Activated naive CD4-positive, alpha-beta T cell treated with anti-CD3 and anti-CD28 coated beads, Interleukin-2, amount 50 U/mL, for 24 hours (primary cell): ENCODE results near the gene MSI2.

Experiments used
- H3K27ac Mint-ChIP-seq: one replicate; pipeline ENCODE4 v1.8.0; 2021; ENCODE audit warnings: mild to moderate bottlenecking, mixed read lengths
- H3K27me3 Mint-ChIP-seq: one replicate; pipeline ENCODE4 v1.8.0; 2021; ENCODE audit warnings: mixed read lengths
- H3K36me3 Mint-ChIP-seq: one replicate; pipeline ENCODE4 v1.8.0; 2021; ENCODE audit warnings: mixed read lengths
- H3K4me1 Mint-ChIP-seq: one replicate; pipeline ENCODE4 v1.8.0; 2021; ENCODE audit warnings: mixed read lengths
- H3K4me3 Mint-ChIP-seq: one replicate; pipeline ENCODE4 v1.8.0; 2021; ENCODE audit warnings: mild to moderate bottlenecking, mixed read lengths
- H3K9me3 Mint-ChIP-seq: one replicate; pipeline ENCODE4 v1.8.0; 2021; ENCODE audit warnings: mixed read lengths

The MSI2 gene

GRCh38 chr17:57447990-57448758 is 191.9 kb downstream of the MSI2 start:
- H3K4me1 Mint-ChIP-seq: peaks cover 66% of the 10 kb centered on the region
- no peak overlapping the region for H3K4me3 Mint-ChIP-seq
- no peaks in the 10 kb centered on the region for H3K27me3 Mint-ChIP-seq
- peaks cover 6% of the 10 kb centered on the region for H3K36me3 Mint-ChIP-seq
- no peak overlapping the region for H3K27ac Mint-ChIP-seq
- H3K9me3 Mint-ChIP-seq: no peaks in the 10 kb centered on the region

GRCh38 chr17:57448759-57449283 is 192.5 kb downstream of the MSI2 start:
- H3K4me3 Mint-ChIP-seq: no peak overlapping the region
- no peaks in the 10 kb centered on the region for H3K9me3 Mint-ChIP-seq
- H3K27ac Mint-ChIP-seq: no peak overlapping the region
- H3K36me3 Mint-ChIP-seq: peaks cover 4% of the 10 kb centered on the region
- no peaks in the 10 kb centered on the region for H3K27me3 Mint-ChIP-seq
- peaks cover 66% of the 10 kb centered on the region for H3K4me1 Mint-ChIP-seq

DNA sequence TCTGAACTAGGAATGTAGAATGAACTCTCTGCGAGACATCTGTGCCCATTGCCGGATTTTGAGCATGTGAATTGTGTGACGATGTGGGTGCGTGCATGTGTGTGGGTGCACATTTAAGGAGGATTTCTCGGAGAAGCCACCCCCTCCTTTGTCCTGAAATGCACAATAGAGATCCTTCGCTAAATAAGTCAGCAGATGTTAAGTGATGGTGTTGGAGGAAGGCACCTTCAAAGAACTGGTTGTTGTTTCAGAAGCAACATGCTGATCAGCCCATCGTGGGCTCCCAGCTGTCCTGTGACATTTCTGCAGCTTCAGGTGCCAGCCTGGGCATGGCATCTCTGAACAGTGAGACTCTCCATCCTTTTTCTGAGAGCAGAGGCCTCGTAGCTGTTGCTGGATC is 194.9 kb downstream of the MSI2 start:
- peaks cover 70% of the 10 kb centered on the region for H3K4me1 Mint-ChIP-seq
- H3K27me3 Mint-ChIP-seq: no peaks in the 10 kb centered on the region
- H3K27ac Mint-ChIP-seq: peak overlapping the region; percentile 51
- H3K9me3 Mint-ChIP-seq: no peaks in the 10 kb centered on the region
- peaks cover 2% of the 10 kb centered on the region for H3K36me3 Mint-ChIP-seq
- H3K4me3 Mint-ChIP-seq: peak overlapping the region; percentile 26

GRCh38 chr17:57451643-57452042 is 195.3 kb downstream of the MSI2 start:
- Mint-ChIP-seq H3K4me3 (no peak overlapping the region), H3K36me3 (peaks cover 2% of the 10 kb centered on the region), H3K27ac (no peak overlapping the region), H3K9me3 (no peaks in the 10 kb centered on the region), H3K4me1 (peaks cover 70% of the 10 kb centered on the region), H3K27me3 (no peaks in the 10 kb centered on the region)

DNA sequence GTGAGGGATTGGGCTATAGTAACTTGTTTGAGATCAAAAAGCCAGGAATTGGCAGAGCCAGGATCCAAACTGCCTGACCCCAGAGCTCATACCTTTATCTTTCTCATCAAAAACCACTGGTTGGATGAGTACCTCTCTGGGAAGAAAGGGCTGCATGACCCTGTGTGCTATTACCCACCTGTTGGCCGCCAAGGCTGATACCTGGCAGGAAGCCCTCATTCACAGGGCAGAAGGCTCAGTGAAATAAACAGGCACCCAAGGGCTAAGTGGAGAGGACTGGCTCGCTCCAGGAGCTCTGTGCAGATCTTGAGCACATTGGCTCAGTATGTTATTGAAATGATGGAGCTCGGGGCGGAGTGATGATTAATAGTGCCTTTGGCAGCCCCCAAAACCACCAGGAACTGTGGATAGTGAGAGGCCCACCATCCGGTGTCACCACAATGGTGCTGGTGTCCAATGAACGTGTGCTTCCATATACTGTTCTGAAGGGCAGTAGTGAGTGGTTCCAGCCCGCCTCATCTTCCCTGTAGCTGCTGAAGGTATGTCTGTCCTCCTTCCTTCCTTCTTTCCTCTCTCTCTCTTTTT is 197.6 kb downstream of the MSI2 start:
- Mint-ChIP-seq H3K4me3 (no peak overlapping the region), H3K4me1 (peaks cover 60% of the 10 kb centered on the region), H3K27ac (no peak overlapping the region)

DNA sequence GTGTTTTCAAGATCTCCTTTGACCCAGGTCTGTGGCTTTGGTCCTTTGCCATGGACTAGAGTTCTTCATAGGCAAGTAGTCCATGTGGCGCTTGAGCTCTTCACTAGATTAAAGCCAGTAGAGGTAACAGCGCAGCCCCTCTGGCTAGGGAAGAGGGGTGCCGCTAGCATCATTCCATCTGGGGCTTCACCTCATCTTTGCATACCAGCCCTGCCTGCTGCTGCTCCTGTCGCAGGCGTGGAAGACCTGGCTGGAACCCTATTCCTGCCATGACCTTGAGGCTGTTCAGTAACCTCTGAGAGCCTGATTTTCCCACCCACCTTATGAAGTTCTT is 198.4 kb downstream of the MSI2 start:
- Mint-ChIP-seq H3K9me3 (no peaks in the 10 kb centered on the region), H3K27me3 (no peaks in the 10 kb centered on the region), H3K36me3 (peaks cover 2% of the 10 kb centered on the region), H3K4me1 (peaks cover 64% of the 10 kb centered on the region), H3K27ac (peak overlapping the region; percentile 83), H3K4me3 (peak overlapping the region; percentile 70)

More for the DNA sequence above, 197.6 kb downstream of the MSI2 start:
- H3K36me3 Mint-ChIP-seq: peaks cover 2% of the 10 kb centered on the region
- no peaks in the 10 kb centered on the region for H3K9me3 Mint-ChIP-seq
- no peaks in the 10 kb centered on the region for H3K27me3 Mint-ChIP-seq

DNA sequence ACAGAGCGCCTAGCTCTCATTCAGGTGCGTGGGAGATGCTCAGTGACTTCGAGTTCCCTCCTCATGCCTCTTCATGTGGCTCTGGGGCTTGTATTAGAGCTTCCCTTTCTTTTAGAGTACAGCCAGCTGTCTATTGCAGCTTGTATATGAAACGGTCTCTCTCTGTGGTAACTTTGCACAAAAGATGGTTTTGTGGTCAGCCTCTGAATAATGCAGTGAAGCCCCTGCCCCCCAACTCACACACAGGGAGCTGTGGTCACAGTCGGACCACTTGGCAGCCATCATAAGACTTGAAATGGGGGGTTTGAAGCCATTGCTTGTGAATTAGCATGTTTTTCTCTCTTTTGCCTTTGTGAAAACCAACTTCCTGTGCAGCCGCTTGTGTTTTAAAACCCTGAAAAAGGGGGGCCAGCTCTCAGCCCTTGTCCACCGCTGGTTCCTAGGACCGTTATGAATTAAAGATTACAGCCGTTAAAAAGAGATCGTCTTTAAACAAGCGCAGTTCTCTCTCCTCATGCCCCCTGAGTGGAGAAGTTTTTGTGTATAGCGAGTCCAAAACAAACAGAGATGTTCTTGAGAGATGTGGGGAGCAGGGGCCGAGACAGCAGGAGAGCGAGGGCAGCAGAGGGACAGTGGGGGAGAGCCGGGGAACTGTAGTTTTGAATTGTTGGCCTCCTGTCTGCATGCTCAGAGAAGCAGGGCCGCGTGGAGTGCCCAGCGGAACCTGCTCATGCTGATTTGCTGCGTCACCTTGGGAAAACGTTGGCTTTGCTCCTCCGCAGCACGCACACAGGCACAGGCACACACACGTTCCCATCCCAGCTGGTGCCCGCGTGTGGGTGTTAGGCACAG is 199.0 kb downstream of the MSI2 start:
- peak overlapping the region; percentile 83 for H3K27ac Mint-ChIP-seq
- peaks cover 2% of the 10 kb centered on the region for H3K36me3 Mint-ChIP-seq
- no peaks in the 10 kb centered on the region for H3K9me3 Mint-ChIP-seq
- H3K27me3 Mint-ChIP-seq: no peaks in the 10 kb centered on the region
- H3K4me1 Mint-ChIP-seq: peaks cover 61% of the 10 kb centered on the region
- H3K4me3 Mint-ChIP-seq: peak overlapping the region; percentile 70

DNA sequence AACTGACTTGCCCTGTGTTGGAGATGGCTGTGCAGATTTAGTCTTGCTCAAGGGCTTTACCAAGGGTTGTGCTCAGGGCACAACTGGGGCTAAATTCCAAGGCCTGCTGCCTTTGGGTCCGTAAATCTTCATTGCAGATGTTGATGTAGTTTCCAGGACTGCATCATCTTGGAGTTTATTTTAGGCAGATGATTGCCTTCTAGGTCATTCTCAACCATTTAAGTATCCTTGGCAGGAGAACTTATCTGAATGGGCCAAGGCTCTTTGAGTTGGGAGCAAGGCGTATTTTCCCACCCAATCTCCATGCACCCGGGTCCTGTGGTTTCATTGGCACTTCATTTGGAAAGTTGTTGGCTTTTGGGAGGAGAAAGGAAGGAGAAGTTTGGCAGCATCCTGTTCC is 200.3 kb downstream of the MSI2 start:
- Mint-ChIP-seq H3K36me3 (peaks cover 2% of the 10 kb centered on the region), H3K4me1 (peaks cover 63% of the 10 kb centered on the region), H3K4me3 (no peak overlapping the region), H3K9me3 (no peaks in the 10 kb centered on the region), H3K27me3 (no peaks in the 10 kb centered on the region), H3K27ac (no peak overlapping the region)

GRCh38 chr17:57457188-57457587 is 200.9 kb downstream of the MSI2 start:
- no peak overlapping the region for H3K4me3 Mint-ChIP-seq
- no peaks in the 10 kb centered on the region for H3K27me3 Mint-ChIP-seq
- H3K4me1 Mint-ChIP-seq: peaks cover 63% of the 10 kb centered on the region
- H3K27ac Mint-ChIP-seq: no peak overlapping the region
- peaks cover 4% of the 10 kb centered on the region for H3K36me3 Mint-ChIP-seq
- H3K9me3 Mint-ChIP-seq: no peaks in the 10 kb centered on the region

- peaks cover 8% of the 10 kb centered on the region for H3K36me3 Mint-ChIP-seq
- no peak overlapping the region for H3K27ac Mint-ChIP-seq
- no peaks in the 10 kb centered on the region for H3K9me3 Mint-ChIP-seq
- H3K27me3 Mint-ChIP-seq: no peaks in the 10 kb centered on the region
- H3K4me3 Mint-ChIP-seq: no peak overlapping the region
- peaks cover 65% of the 10 kb centered on the region for H3K4me1 Mint-ChIP-seq
These were observed 202.5 kb downstream of the MSI2 start for GRCh38 chr17:57458718-57459285.

DNA sequence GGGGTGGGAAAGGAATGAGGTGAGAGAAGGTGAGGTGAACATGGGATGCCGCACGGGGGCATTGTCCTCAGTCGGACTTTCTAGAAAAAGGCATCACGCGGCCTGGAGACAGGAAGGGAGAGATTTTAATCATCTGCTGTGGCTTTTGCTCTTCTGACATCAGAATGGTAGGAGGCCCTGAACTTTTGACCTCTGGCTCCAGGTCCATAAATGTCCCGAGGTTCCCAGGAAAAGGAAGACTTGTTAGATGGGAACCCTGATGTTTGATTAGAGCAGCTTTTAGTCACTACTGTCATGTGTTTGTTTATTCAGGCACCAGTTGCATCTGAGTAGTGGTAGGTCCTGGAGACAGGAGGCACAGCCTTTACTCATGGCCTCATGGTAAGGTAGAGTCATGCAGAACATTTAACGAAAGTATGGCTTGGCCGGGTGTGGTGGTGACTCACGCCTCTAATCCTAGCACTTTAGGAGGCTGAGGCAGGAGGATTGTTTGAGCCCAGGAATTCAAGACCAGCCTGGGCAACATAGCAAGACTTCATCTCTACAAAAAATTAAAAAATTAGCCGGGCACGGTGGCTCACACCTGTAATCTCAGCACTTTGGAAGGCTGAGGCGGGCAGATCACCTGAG is 203.1 kb downstream of the MSI2 start:
- H3K27me3 Mint-ChIP-seq: no peaks in the 10 kb centered on the region
- H3K4me1 Mint-ChIP-seq: peaks cover 65% of the 10 kb centered on the region
- peaks cover 8% of the 10 kb centered on the region for H3K36me3 Mint-ChIP-seq
- no peaks in the 10 kb centered on the region for H3K9me3 Mint-ChIP-seq
- no peak overlapping the region for H3K27ac Mint-ChIP-seq
- H3K4me3 Mint-ChIP-seq: no peak overlapping the region

GRCh38 chr17:57461082-57461481 is 204.8 kb downstream of the MSI2 start:
- Mint-ChIP-seq H3K4me3 (no peak overlapping the region), H3K36me3 (peaks cover 6% of the 10 kb centered on the region), H3K9me3 (no peaks in the 10 kb centered on the region), H3K27ac (no peak overlapping the region), H3K4me1 (peaks cover 54% of the 10 kb centered on the region), H3K27me3 (no peaks in the 10 kb centered on the region)

- peaks cover 52% of the 10 kb centered on the region for H3K4me1 Mint-ChIP-seq
- H3K36me3 Mint-ChIP-seq: peaks cover 6% of the 10 kb centered on the region
- H3K27me3 Mint-ChIP-seq: no peaks in the 10 kb centered on the region
- H3K9me3 Mint-ChIP-seq: no peaks in the 10 kb centered on the region
- peak overlapping the region; percentile 48 for H3K27ac Mint-ChIP-seq
- no peak overlapping the region for H3K4me3 Mint-ChIP-seq
These were observed 205.8 kb downstream of the MSI2 start for GRCh38 chr17:57462007-57462579.

GRCh38 chr17:57463103-57463885 is 207.0 kb downstream of the MSI2 start:
- Mint-ChIP-seq H3K9me3 (no peaks in the 10 kb centered on the region), H3K27me3 (no peaks in the 10 kb centered on the region), H3K4me3 (no peak overlapping the region), H3K27ac (peak overlapping the region; percentile 87), H3K36me3 (peaks cover 9% of the 10 kb centered on the region), H3K4me1 (peaks cover 52% of the 10 kb centered on the region)
